Measurements from ENCODE around the gene CHRNB4.

DNA sequence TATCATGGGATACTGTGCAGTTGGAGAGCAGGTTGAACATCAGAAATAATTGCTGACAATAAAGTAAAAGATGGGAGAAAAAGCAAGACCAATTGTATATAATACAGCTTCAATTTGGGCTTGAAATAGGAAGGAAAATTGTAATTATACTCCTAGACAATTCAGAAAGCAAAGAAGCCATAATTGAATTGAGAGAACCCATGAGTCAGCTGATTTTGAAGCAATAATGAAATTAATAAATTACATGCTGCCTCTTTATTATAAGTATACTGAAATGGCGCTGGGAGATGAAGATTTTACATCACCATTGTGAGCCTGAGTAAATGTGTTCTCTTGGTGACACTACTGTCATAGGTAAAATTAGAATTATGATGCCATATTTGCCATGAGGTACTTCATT is 43.4 kb downstream of the CHRNB4 start:
- TF ChIP-seq, protein P1, sequence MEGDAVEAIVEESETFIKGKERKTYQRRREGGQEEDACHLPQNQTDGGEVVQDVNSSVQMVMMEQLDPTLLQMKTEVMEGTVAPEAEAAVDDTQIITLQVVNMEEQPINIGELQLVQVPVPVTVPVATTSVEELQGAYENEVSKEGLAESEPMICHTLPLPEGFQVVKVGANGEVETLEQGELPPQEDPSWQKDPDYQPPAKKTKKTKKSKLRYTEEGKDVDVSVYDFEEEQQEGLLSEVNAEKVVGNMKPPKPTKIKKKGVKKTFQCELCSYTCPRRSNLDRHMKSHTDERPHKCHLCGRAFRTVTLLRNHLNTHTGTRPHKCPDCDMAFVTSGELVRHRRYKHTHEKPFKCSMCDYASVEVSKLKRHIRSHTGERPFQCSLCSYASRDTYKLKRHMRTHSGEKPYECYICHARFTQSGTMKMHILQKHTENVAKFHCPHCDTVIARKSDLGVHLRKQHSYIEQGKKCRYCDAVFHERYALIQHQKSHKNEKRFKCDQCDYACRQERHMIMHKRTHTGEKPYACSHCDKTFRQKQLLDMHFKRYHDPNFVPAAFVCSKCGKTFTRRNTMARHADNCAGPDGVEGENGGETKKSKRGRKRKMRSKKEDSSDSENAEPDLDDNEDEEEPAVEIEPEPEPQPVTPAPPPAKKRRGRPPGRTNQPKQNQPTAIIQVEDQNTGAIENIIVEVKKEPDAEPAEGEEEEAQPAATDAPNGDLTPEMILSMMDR (tag by site-specific recombination; IDR thresholded peaks at IDR 0.05): no peak
- TF ChIP-seq ZNF24 (tag by site-specific recombination; IDR thresholded peaks at IDR 0.05): no peak
- no peak for TF ChIP-seq ZNF23 (tag by site-specific recombination; IDR thresholded peaks at IDR 0.05; ENCODE audit: borderline replicate concordance)
- no peak for TF ChIP-seq KLF1 (tag by site-specific recombination; IDR thresholded peaks at IDR 0.05)
- no peak for TF ChIP-seq OSR2 (tag by site-specific recombination; IDR thresholded peaks at IDR 0.05)
- no peak for TF ChIP-seq ZNF560 (tag by site-specific recombination; IDR thresholded peaks at IDR 0.05; ENCODE audit: borderline replicate concordance)
- TF ChIP-seq ZBTB8A (tag by site-specific recombination; IDR thresholded peaks at IDR 0.05): no peak
- TF ChIP-seq ZNF624 (tag by site-specific recombination; IDR thresholded peaks at IDR 0.05): no peak
- TF ChIP-seq ZNF121 (tag by site-specific recombination; IDR thresholded peaks at IDR 0.05): no peak
- no peak for TF ChIP-seq ZNF274 (IDR thresholded peaks at IDR 0.05; ENCODE audit: low read length)
- no peak for TF ChIP-seq ZNF274 (tag by site-specific recombination; IDR thresholded peaks at IDR 0.05; ENCODE audit: borderline replicate concordance)
- TF ChIP-seq ZEB2 (tag by site-specific recombination; IDR thresholded peaks at IDR 0.05): no peak

Measured in HEK293 (cell line).